HepG2 (cell line): ENCODE measurements around the gene CREB3. TPM values are rescaled to one million over a fixed set of nuclear protein-coding genes. Genes with fewer than 3 reads are reported as not detected.
A peak's percentile ranks its signal among the peaks of the same experiment; 100 is the strongest.

Source experiments
- ATRX ChIP-seq: sonication (generic); formaldehyde crosslinking; IDR thresholded peaks from 2 replicates; pipeline ENCODE4 v1.4.0; 2020; ENCODE audit warnings: missing genetic modification reagents, borderline replicate concordance
- GRHL1 ChIP-seq: sonication (generic); formaldehyde crosslinking; conservative IDR thresholded peaks from 2 replicates; pipeline ENCODE4 v1.8.0; 2022; ENCODE audit warnings: missing genetic modification reagents
- KLF11 ChIP-seq: IDR thresholded peaks from 2 replicates; pipeline ENCODE4 v1.6.1; 2016; ENCODE audit warnings: missing compliant biosample characterization
- RAD21 ChIP-seq: fragments of 450-650 bp; formaldehyde crosslinking; IDR thresholded peaks from 2 replicates; pipeline ENCODE4 v1.5.0; 2020; ENCODE audit warnings: mild to moderate bottlenecking
- RFX5 ChIP-seq: IDR thresholded peaks from 2 replicates; pipeline ENCODE4 v1.6.1; 2011; ENCODE audit warnings: low read depth, low read length, improper control_type of control experiment
- RORA ChIP-seq: sonication (generic); formaldehyde crosslinking; IDR thresholded peaks from 2 replicates; pipeline ENCODE4 v1.5.0; 2020; ENCODE audit warnings: mild to moderate bottlenecking, missing genetic modification reagents, moderate library complexity
- TOPORS ChIP-seq: sonication (generic); formaldehyde crosslinking; IDR thresholded peaks from 2 replicates; pipeline ENCODE4 v1.8.0; 2023; ENCODE audit warnings: mild to moderate bottlenecking, missing genetic modification reagents
- ZNF337 ChIP-seq: sonication (generic); formaldehyde crosslinking; IDR thresholded peaks from 2 replicates; pipeline ENCODE4 v1.5.1; 2020; ENCODE audit warnings: missing genetic modification reagents, low read depth, mild to moderate bottlenecking, borderline replicate concordance
- polyA plus RNA-seq, 8 experiments: library from polyadenylated mRNA; depleted of rRNA in 3 of 8; stranded (reverse) in 7 of 8; unstranded in 1 of 8; fragments of >200 nt; fragmentation: Illumina TruSeq in 4 of 8; extraction: Trizol in 4 of 8; gene quantifications; 2 replicates each; pipeline versions ENCODE4 v1.2.1 to v1.2.3, GENCODE V29; 2011 to 2016; ENCODE audit warnings: low read depth in 4 of 8, missing spikeins in 1 of 8, mixed read lengths in 1 of 8; ENCODE audit not compliant: insufficient read depth in 1 of 8
- total RNA-seq, 5 experiments: library from RNA; depleted of rRNA; stranded (reverse); fragments of >200 nt; fragmentation: Illumina TruSeq; extraction: Trizol; gene quantifications; 2 replicates each; pipeline ENCODE4 v1.2.3, GENCODE V29; 2016; ENCODE audit warnings: low read depth in 1 of 5
- TF ChIP-seq, protein P1 (sequence below): IDR thresholded peaks from 2 replicates; pipeline ENCODE4 v1.6.1; 2016; ENCODE audit warnings: low read depth, control low read depth
- TF ChIP-seq, protein P2 (sequence below): sonication (generic); formaldehyde crosslinking; IDR thresholded peaks from one replicate; pipeline ENCODE4 v1.5.1; 2020; ENCODE audit warnings: mild to moderate bottlenecking, missing genetic modification reagents; ENCODE audit errors: not compliant biosample characterization

CREB3 gene
- total and polyA plus RNA-seq, 2 of the 13 experiments (the other 11 are each of a cell fraction or from before 2014, with no cell fraction given), result 11.1 to 34.2 TPM

GRCh38 chr9:35732185-35732799, at the start of gene CREB3, which contains the start of gene TLN1 (continued):
- TF ChIP-seq GRHL1 (CRISPR knock-in tag), result no peak
- no peak for TF ChIP-seq ZNF337 (CRISPR knock-in tag)
- no peak for TF ChIP-seq RORA
- no peak for TF ChIP-seq TOPORS (CRISPR knock-in tag)
- TF ChIP-seq, protein P1, sequence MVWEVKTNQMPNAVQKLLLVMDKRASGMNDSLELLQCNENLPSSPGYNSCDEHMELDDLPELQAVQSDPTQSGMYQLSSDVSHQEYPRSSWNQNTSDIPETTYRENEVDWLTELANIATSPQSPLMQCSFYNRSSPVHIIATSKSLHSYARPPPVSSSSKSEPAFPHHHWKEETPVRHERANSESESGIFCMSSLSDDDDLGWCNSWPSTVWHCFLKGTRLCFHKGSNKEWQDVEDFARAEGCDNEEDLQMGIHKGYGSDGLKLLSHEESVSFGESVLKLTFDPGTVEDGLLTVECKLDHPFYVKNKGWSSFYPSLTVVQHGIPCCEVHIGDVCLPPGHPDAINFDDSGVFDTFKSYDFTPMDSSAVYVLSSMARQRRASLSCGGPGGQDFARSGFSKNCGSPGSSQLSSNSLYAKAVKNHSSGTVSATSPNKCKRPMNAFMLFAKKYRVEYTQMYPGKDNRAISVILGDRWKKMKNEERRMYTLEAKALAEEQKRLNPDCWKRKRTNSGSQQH, result peak; percentile 65
- peak; percentile 39; the same call in 1 of the 2 replicates for TF ChIP-seq RAD21 (CRISPR knock-in tag)
- TF ChIP-seq, protein P2, sequence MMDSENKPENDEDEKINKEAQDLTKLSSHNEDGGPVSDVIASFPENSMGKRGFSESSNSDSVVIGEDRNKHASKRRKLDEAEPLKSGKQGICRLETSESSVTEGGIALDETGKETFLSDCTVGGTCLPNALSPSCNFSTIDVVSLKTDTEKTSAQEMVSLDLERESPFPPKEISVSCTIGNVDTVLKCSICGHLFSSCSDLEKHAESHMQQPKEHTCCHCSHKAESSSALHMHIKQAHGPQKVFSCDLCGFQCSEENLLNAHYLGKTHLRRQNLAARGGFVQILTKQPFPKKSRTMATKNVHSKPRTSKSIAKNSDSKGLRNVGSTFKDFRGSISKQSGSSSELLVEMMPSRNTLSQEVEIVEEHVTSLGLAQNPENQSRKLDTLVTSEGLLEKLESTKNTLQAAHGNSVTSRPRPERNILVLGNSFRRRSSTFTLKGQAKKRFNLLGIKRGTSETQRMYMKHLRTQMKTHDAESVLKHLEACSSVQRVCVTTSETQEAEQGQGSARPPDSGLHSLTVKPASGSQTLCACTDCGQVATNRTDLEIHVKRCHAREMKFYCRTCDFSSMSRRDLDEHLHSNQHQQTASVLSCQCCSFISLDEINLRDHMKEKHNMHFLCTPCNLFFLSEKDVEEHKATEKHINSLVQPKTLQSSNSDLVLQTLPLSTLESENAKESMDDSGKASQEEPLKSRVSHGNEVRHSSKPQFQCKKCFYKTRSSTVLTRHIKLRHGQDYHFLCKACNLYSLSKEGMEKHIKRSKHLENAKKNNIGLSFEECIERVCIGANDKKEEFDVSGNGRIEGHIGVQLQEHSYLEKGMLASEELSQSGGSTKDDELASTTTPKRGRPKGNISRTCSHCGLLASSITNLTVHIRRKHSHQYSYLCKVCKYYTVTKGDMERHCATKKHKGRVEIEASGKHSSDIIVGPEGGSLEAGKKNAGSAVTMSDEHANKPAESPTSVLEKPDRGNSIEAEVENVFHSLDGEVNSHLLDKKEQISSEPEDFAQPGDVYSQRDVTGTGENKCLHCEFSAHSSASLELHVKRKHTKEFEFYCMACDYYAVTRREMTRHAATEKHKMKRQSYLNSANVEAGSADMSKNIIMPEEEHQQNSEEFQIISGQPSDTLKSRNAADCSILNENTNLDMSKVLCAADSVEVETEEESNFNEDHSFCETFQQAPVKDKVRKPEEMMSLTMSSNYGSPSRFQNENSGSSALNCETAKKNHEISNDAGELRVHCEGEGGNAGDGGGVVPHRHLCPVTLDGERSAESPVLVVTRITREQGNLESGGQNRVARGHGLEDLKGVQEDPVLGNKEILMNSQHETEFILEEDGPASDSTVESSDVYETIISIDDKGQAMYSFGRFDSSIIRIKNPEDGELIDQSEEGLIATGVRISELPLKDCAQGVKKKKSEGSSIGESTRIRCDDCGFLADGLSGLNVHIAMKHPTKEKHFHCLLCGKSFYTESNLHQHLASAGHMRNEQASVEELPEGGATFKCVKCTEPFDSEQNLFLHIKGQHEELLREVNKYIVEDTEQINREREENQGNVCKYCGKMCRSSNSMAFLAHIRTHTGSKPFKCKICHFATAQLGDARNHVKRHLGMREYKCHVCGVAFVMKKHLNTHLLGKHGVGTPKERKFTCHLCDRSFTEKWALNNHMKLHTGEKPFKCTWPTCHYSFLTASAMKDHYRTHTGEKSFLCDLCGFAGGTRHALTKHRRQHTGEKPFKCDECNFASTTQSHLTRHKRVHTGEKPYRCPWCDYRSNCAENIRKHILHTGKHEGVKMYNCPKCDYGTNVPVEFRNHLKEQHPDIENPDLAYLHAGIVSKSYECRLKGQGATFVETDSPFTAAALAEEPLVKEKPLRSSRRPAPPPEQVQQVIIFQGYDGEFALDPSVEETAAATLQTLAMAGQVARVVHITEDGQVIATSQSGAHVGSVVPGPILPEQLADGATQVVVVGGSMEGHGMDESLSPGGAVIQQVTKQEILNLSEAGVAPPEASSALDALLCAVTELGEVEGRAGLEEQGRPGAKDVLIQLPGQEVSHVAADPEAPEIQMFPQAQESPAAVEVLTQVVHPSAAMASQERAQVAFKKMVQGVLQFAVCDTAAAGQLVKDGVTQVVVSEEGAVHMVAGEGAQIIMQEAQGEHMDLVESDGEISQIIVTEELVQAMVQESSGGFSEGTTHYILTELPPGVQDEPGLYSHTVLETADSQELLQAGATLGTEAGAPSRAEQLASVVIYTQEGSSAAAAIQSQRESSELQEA, result no peak
- TF ChIP-seq KLF11 (CRISPR knock-in tag), result peak; percentile 47; the same call in 1 of the 2 replicates
- no peak for TF ChIP-seq ATRX (CRISPR knock-in tag)
- TF ChIP-seq RFX5, result no peak
